HCT116 (cell line): ENCODE results near the gene RNF121. TPM values are rescaled to one million over a fixed set of nuclear protein-coding genes. Genes with fewer than 3 reads are reported as not detected.

Experiments used
- ATAC-seq: fragments of 200-7000 bp; cut with Tn5 transposase; 2 replicates; pipeline ENCODE4 v1.9.1; 2020; ENCODE audit warnings: mild to moderate bottlenecking, moderate library complexity
- BruUV-seq: library from RNA; stranded (reverse); fragments of 400-500 nt; replicated peaks from 2 replicates; lab custom pipeline; 2021; lab: Mats Ljungman, UMichigan
- CTCF ChIA-PET: fragments of 300-600 bp; sonication (Branson Sonifier 250); formaldehyde crosslinking; loops from one replicate; lab custom pipeline; 2021; ENCODE audit warnings: antibody characterized with exemption; lab: Charles Lee
- POLR2A ChIA-PET: fragments of 300-600, 350-600 bp; sonication (Branson Sonifier 250); formaldehyde crosslinking; loops from one replicate; lab custom pipeline; 2021; ENCODE audit warnings: antibody characterized with exemption; lab: Charles Lee
- RAD21 ChIA-PET, 2 experiments: fragments of 300-600 bp; sonication (Branson Sonifier 250); formaldehyde crosslinking; loops; one replicate each; lab custom pipeline; 2023; ENCODE audit warnings: low total read pairs in 2 of 2; ENCODE audit not compliant: uncharacterized antibody in 2 of 2, unreplicated experiment in 2 of 2, low non-redundant PET in 1 of 2; lab: Charles Lee
- DNase-seq: peaks from one replicate; pipeline ENCODE4 v3.0.0-alpha.2; 2010; ENCODE audit warnings: low read depth, low spot score
- H2AFZ ChIP-seq: fragments of 200-600 bp; shearing (Covaris generic), sonication (generic); 2 replicates; pipeline ENCODE4 v1.6.1; 2017; ENCODE audit warnings: low read depth, mixed run types, mixed read lengths, antibody characterized with exemption, low read length; ENCODE audit not compliant: poor library complexity, severe bottlenecking
- H3K27ac ChIP-seq: 2 replicates; pipeline ENCODE4 v1.5.1; 2012; ENCODE audit warnings: low read depth, low read length
- H3K27me3 ChIP-seq: fragments of 200-600 bp; sonication (generic); 2 replicates; pipeline ENCODE4 v1.6.1; 2016; ENCODE audit warnings: mixed run types, low read length, mixed read lengths; ENCODE audit not compliant: insufficient read depth
- H3K36me3 ChIP-seq, 2 experiments: fragments of 200-500 bp in 1 of 2; fragments of 200-600 bp in 1 of 2; sonication (Bioruptor generic) in 1 of 2; sonication (generic) in 1 of 2; 2 replicates each; pipeline versions ENCODE4 v1.5.1 to v1.6.1; 2014 to 2016; ENCODE audit warnings: low read length in 2 of 2, inconsistent platforms in 1 of 2, mixed read lengths in 1 of 2, mixed run types in 1 of 2; ENCODE audit not compliant: insufficient read depth in 2 of 2, control insufficient read depth in 1 of 2
- H3K4me1 ChIP-seq, 2 experiments: fragments of 200-600 bp in 1 of 2; sonication (generic) in 1 of 2; 2 replicates each; pipeline versions ENCODE4 v1.5.1 to v1.6.1; 2012 to 2017; ENCODE audit warnings: low read length in 2 of 2, inconsistent platforms in 1 of 2, mild to moderate bottlenecking in 1 of 2, mixed read lengths in 1 of 2, mixed run types in 1 of 2, moderate library complexity in 1 of 2; ENCODE audit not compliant: insufficient read depth in 2 of 2, control insufficient read depth in 1 of 2
- H3K4me2 ChIP-seq: fragments of 200-600 bp; sonication (generic); 2 replicates; pipeline ENCODE4 v1.6.1; 2017; ENCODE audit warnings: mixed run types, low read length, mixed read lengths
- H3K4me3 ChIP-seq, 2 experiments: fragments of 200-600 bp in 1 of 2; sonication (generic) in 1 of 2; replicated peaks in 1 of 2; 2 replicates each; pipeline ENCODE4 v1.5.1; 2011 to 2016; ENCODE audit warnings: low read length in 2 of 2, control low read depth in 1 of 2, low read depth in 1 of 2, mild to moderate bottlenecking in 1 of 2, mixed read lengths in 1 of 2, mixed run types in 1 of 2
- H3K79me2 ChIP-seq: fragments of 200-600 bp; sonication (generic); 2 replicates; pipeline ENCODE4 v1.6.1; 2017; ENCODE audit warnings: mild to moderate bottlenecking, mixed run types, low read length, moderate library complexity, mixed read lengths; ENCODE audit not compliant: insufficient read depth
- H3K9ac ChIP-seq: fragments of 200-600 bp; sonication (generic); 2 replicates; pipeline ENCODE4 v1.6.1; 2016; ENCODE audit warnings: low read length, mixed read lengths
- H3K9me2 ChIP-seq: fragments of 200-600 bp; sonication (generic), shearing (Covaris generic); 2 replicates; pipeline ENCODE4 v1.6.1; 2017; ENCODE audit warnings: mixed run types, mild to moderate bottlenecking, moderate library complexity; ENCODE audit not compliant: insufficient read depth
- H3K9me3 ChIP-seq, 2 experiments: fragments of 200-500 bp in 1 of 2; fragments of 200-600 bp in 1 of 2; sonication (Bioruptor generic) in 1 of 2; sonication (generic) in 1 of 2; 2 replicates each; pipeline ENCODE4 v1.6.1; 2014 to 2017; ENCODE audit warnings: low read length in 2 of 2, mixed read lengths in 2 of 2, inconsistent platforms in 1 of 2, low read depth in 1 of 2, mild to moderate bottlenecking in 1 of 2, mixed run types in 1 of 2, moderate library complexity in 1 of 2; ENCODE audit not compliant: control insufficient read depth in 1 of 2, insufficient read depth in 1 of 2
- H4K20me1 ChIP-seq: fragments of 200-600 bp; sonication (generic), shearing (Covaris generic); 2 replicates; pipeline ENCODE4 v1.6.1; 2017; ENCODE audit warnings: mixed run types, mild to moderate bottlenecking, moderate library complexity; ENCODE audit not compliant: insufficient read depth
- CBX3 ChIP-seq: IDR thresholded peaks from 2 replicates; pipeline ENCODE4 v1.6.1; 2012; ENCODE audit warnings: low read depth
- EGR1 ChIP-seq: IDR thresholded peaks from 2 replicates; pipeline ENCODE4 v1.6.1; 2012; ENCODE audit warnings: low read depth
- ELF1 ChIP-seq: IDR thresholded peaks from 2 replicates; pipeline ENCODE4 v1.6.1; 2012; ENCODE audit warnings: low read depth, borderline replicate concordance
- EZH2 ChIP-seq: fragments of 200-600 bp; sonication (generic); IDR thresholded peaks from 2 replicates; pipeline ENCODE4 v1.6.1; 2017; ENCODE audit warnings: antibody characterized with exemption, mixed run types
- EZH2phosphoT487 ChIP-seq: fragments of 200-600 bp; IDR thresholded peaks from 2 replicates; pipeline ENCODE4 v1.6.1; 2018; ENCODE audit warnings: antibody characterized with exemption, borderline replicate concordance
- FOSL1 ChIP-seq: IDR thresholded peaks from 2 replicates; pipeline ENCODE4 v1.6.1; 2012; ENCODE audit warnings: low read depth
- JUND ChIP-seq: IDR thresholded peaks from 2 replicates; pipeline ENCODE4 v1.6.1; 2012
- POLR2AphosphoS5 ChIP-seq: IDR thresholded peaks from 2 replicates; pipeline ENCODE4 v1.6.1; 2011; ENCODE audit warnings: mild to moderate bottlenecking, low read depth, low read length, moderate library complexity
- RAD21 ChIP-seq: IDR thresholded peaks from 2 replicates; pipeline ENCODE4 v1.6.1; 2012; ENCODE audit warnings: low read depth, mild to moderate bottlenecking
- SIN3A ChIP-seq: IDR thresholded peaks from 2 replicates; pipeline ENCODE4 v1.6.1; 2012; ENCODE audit warnings: low read depth
- SP1 ChIP-seq: IDR thresholded peaks from 2 replicates; pipeline ENCODE4 v1.6.1; 2012; ENCODE audit warnings: low read depth
- SRF ChIP-seq: IDR thresholded peaks from 2 replicates; pipeline ENCODE4 v1.6.1; 2012; ENCODE audit warnings: low read depth
- TCF7L2 ChIP-seq: IDR thresholded peaks from 2 replicates; pipeline ENCODE4 v1.7.0; 2011; ENCODE audit warnings: borderline replicate concordance, inconsistent platforms; ENCODE audit not compliant: insufficient read depth, insufficient read length; ENCODE audit errors: extremely low read depth
- YY1 ChIP-seq: IDR thresholded peaks from 2 replicates; pipeline ENCODE4 v1.6.1; 2011; ENCODE audit warnings: low read length, low read depth, moderate library complexity, mild to moderate bottlenecking; ENCODE audit not compliant: insufficient replicate concordance; ENCODE audit errors: extremely low read depth
- ZFX ChIP-seq: fragments of 450-650 bp; IDR thresholded peaks from 2 replicates; pipeline ENCODE4 v1.6.1; 2017
- intact Hi-C: fragments of 100-400 bp; cut with micrococcal nuclease; formaldehyde crosslinking; loops from 2 replicates; pipeline ENCODE4 v1.10.0; 2022
- total RNA-seq: library from RNA; stranded (reverse); gene quantifications from one replicate; pipeline ENCODE4 v1.2.1, GENCODE V29; 2021; ENCODE audit not compliant: unreplicated experiment
- TF ChIP-seq, protein P1 (sequence below): IDR thresholded peaks from 2 replicates; pipeline ENCODE4 v1.6.1; 2012
- TF ChIP-seq, protein P2 (sequence below): IDR thresholded peaks from 2 replicates; pipeline ENCODE4 v1.6.1; 2012

RNF121 gene
- total RNA-seq, 1 experiment from 2014 or later = 24.5 TPM

DNA sequence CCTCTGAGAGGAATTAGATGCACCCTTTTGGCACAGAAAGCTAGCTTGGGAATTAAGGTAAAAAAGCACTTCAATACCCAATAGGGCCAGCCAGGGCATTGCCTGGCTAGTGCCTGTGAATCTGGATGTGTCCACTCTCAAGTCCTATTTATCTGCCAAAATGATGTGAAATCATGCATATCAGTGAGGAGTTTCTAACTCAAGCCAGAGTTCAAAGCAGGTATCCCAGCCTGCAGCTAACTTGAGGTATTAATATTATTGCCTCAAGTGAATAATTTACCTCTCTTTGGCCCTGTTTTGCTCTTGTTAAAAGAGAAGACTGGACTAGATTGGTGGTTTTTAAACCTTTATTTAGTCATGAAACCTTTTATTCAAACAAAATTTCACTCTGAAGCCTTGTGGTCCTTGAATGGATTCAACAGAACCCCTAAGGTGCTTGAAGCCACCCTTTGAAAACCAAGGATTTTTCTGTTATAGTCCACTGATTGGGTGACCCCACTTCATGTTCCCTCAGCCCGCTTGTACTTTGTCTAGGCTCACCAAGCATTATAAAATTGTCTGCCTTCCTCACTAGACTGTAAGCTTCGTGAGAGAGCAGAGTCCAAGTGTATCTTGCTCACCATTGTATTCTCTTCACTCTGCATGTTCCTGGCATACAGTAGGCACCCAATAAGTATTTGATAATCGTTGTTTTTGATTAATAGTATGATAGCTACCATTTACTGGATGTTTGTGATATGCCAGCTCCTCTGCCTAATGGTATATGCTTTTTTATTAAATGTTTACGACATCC, 4.5 kb downstream of the RNF121 start:
- Histone ChIP-seq H3K4me2 (no peak overlapping the region), H3K4me3 (no peak overlapping the region)

DNA sequence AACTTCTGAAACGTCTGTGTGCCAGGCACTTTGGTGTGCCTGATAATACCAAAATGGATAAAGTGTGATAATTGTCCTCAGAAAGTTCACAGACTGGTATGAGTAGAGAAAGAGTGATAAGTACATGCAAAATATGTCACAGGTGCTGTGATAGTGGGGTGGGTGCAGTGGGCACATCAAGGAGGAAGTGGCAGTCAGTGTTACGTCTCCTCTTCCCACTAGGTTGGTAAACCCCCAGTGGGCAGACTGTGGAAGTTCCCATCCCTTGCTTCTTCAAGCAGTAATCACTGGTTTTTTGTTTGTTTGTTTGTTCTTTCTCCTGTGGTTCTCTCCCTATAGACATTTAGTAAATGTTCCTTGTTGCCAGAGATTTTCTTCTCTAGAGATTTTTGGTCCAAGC, 5.4 kb downstream of the RNF121 start:
- no peak overlapping the region for H3K4me3 ChIP-seq
- no peaks in the 10 kb centered on the region for H4K20me1 ChIP-seq
- ATAC-seq = no peak

More for the DNA sequence above, 4.5 kb downstream of the RNF121 start:
- intact Hi-C loops = no loop called here
- POLR2A ChIA-PET = no interaction called here
- ATAC-seq (no peak), DNase-seq (no peak)
- TF ChIP-seq EZH2phosphoT487 (no peak), SRF (no peak), JUND (no peak), SP1 (no peak), POLR2AphosphoS5 (no peak), EGR1 (no peak), YY1 (no peak)
- TF ChIP-seq, protein P1, sequence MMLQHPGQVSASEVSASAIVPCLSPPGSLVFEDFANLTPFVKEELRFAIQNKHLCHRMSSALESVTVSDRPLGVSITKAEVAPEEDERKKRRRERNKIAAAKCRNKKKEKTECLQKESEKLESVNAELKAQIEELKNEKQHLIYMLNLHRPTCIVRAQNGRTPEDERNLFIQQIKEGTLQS = no peak
- TF ChIP-seq, protein P2, sequence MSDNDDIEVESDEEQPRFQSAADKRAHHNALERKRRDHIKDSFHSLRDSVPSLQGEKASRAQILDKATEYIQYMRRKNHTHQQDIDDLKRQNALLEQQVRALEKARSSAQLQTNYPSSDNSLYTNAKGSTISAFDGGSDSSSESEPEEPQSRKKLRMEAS = no peak
- H3K79me2 ChIP-seq = peaks cover 92% of the 10 kb centered on the region
- CTCF ChIA-PET = no interaction called here
- no peaks in the 10 kb centered on the region for H3K9me2 ChIP-seq
- no peaks in the 10 kb centered on the region for H4K20me1 ChIP-seq
- H3K9me3 ChIP-seq = no peaks in the 10 kb centered on the region
- RAD21 ChIA-PET = no interaction called here
- H3K36me3 ChIP-seq = no peaks in the 10 kb centered on the region; a peak in 1 of 4 replicates
- BruUV-seq = no TSS peak
- H3K4me1 ChIP-seq = peaks cover 4 to 29% of the 10 kb centered on the region in 2 experiments
- H3K9ac ChIP-seq = no peak overlapping the region
- H3K27me3 ChIP-seq = no peaks in the 10 kb centered on the region
- H3K27ac ChIP-seq = no peak overlapping the region
- no peak overlapping the region for H2AFZ ChIP-seq

More for the DNA sequence above, 5.4 kb downstream of the RNF121 start:
- BruUV-seq = no TSS peak
- Histone ChIP-seq H3K9me2 (no peaks in the 10 kb centered on the region), H3K27me3 (no peaks in the 10 kb centered on the region), H3K79me2 (peaks cover 96% of the 10 kb centered on the region), H3K9ac (no peak overlapping the region), H2AFZ (no peak overlapping the region), H3K27ac (no peak overlapping the region), H3K4me1 (peaks cover 4 to 29% of the 10 kb centered on the region in 2 experiments), H3K36me3 (no peaks in the 10 kb centered on the region; a peak in 1 of 4 replicates), H3K4me2 (no peak overlapping the region), H3K9me3 (no peaks in the 10 kb centered on the region)
- TF ChIP-seq TCF7L2 (no peak), RAD21 (no peak), ELF1 (no peak), EZH2phosphoT487 (no peak), EZH2 (no peak), CBX3 (no peak), SIN3A (no peak), POLR2AphosphoS5 (no peak), FOSL1 (no peak), JUND (no peak), ZFX (no peak), SRF (no peak)
- ChIA-PET CTCF (no interaction called here), POLR2A (no interaction called here), RAD21 (no interaction called here)
- DNase-seq = no peak
- intact Hi-C loops = no loop called here
